OCI-LY3 (cell line): ENCODE data around the gene MAP2K4.

Source experiments
- H2AFZ ChIP-seq: fragments of 200-600, 300-600 bp; shearing (Covaris generic); 2 replicates; pipeline ENCODE4 v1.6.0; 2014; ENCODE audit warnings: antibody characterized with exemption, low read depth, low read length
- H3K27ac ChIP-seq: fragments of 200-600, 300-600 bp; sonication (generic); 2 replicates; pipeline ENCODE4 v1.5.1; 2014; ENCODE audit warnings: mild to moderate bottlenecking, low read length, moderate library complexity, mixed read lengths
- H3K27me3 ChIP-seq: fragments of 200-600, 300-600 bp; sonication (generic); 2 replicates; pipeline ENCODE4 v1.6.1; 2014; ENCODE audit warnings: low read depth, low read length, mixed read lengths
- H3K36me3 ChIP-seq: fragments of 200-600, 300-600 bp; sonication (generic); replicated peaks from 2 replicates; pipeline ENCODE3; 2014; ENCODE audit warnings: low read depth, low read length, mixed read lengths
- H3K4me1 ChIP-seq: fragments of 300-600, 200-600 bp; sonication (generic); 2 replicates; pipeline ENCODE4 v1.6.1; 2014; ENCODE audit warnings: low read length, mixed read lengths
- H3K4me2 ChIP-seq: fragments of 200-600, 300-600 bp; sonication (generic); 2 replicates; pipeline ENCODE4 v1.6.1; 2014; ENCODE audit warnings: low read length, mixed read lengths
- H3K4me3 ChIP-seq: fragments of 300-600, 200-600 bp; sonication (generic); 2 replicates; pipeline ENCODE4 v1.5.1; 2014; ENCODE audit warnings: antibody characterized with exemption, mild to moderate bottlenecking, low read length, moderate library complexity
- H3K79me2 ChIP-seq: fragments of 300-600, 200-600 bp; shearing (Covaris generic); 2 replicates; pipeline ENCODE4 v1.6.1; 2014; ENCODE audit warnings: mild to moderate bottlenecking, low read length, mixed read lengths
- H3K9ac ChIP-seq: fragments of 300-600, 200-600 bp; shearing (Covaris generic); 2 replicates; pipeline ENCODE4 v1.6.0; 2014; ENCODE audit warnings: mild to moderate bottlenecking, low read length, moderate library complexity
- H3K9me3 ChIP-seq: fragments of 200-600, 300-600 bp; shearing (Covaris generic); 2 replicates; pipeline ENCODE4 v1.6.1; 2014; ENCODE audit warnings: low read length, mixed read lengths; ENCODE audit not compliant: insufficient read depth
- H4K20me1 ChIP-seq: fragments of 200-600, 300-600 bp; sonication (generic); 2 replicates; pipeline ENCODE4 v1.6.1; 2016; ENCODE audit warnings: low read length, mixed read lengths; ENCODE audit not compliant: insufficient read depth
- EZH2phosphoT487 ChIP-seq: fragments of 200-600 bp; shearing (Covaris generic); IDR thresholded peaks from 2 replicates; pipeline ENCODE4 v1.6.1; 2018; ENCODE audit warnings: antibody characterized with exemption, mixed run types, low read depth
- TF ChIP-seq, protein P1 (sequence below): fragments of 200-600, 300-600 bp; sonication (generic); IDR thresholded peaks from 2 replicates; pipeline ENCODE4 v1.5.1; 2014; ENCODE audit warnings: antibody characterized with exemption, low read length, low read depth

Gene MAP2K4

DNA sequence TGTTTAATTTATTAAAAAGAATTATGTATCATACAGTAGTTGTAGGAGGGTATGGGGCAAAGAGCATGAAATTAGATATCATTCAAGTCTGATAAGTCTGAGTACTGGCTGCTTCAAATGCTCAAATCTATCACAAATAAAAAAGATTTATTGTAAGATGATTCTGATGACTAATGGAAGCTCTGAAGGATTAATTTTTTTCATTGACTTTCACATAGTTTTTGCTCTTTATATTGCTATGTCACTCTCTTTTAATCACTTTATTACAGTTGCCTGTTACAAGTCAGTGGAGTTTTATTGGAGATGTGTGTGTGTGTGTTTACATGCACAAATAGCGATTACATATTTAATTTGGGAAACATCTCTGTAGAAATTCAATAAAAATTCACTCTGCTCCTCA, 15.0 kb downstream of the MAP2K4 start:
- no peaks in the 10 kb centered on the region for H3K4me1 ChIP-seq
- no peak overlapping the region for H3K4me2 ChIP-seq
- no peak overlapping the region for H3K27ac ChIP-seq
- H3K36me3 ChIP-seq: peaks cover 3% of the 10 kb centered on the region
- peaks cover 19% of the 10 kb centered on the region for H4K20me1 ChIP-seq
- H3K27me3 ChIP-seq: no peaks in the 10 kb centered on the region
- H3K9me3 ChIP-seq: no peaks in the 10 kb centered on the region
- TF ChIP-seq, protein P1, sequence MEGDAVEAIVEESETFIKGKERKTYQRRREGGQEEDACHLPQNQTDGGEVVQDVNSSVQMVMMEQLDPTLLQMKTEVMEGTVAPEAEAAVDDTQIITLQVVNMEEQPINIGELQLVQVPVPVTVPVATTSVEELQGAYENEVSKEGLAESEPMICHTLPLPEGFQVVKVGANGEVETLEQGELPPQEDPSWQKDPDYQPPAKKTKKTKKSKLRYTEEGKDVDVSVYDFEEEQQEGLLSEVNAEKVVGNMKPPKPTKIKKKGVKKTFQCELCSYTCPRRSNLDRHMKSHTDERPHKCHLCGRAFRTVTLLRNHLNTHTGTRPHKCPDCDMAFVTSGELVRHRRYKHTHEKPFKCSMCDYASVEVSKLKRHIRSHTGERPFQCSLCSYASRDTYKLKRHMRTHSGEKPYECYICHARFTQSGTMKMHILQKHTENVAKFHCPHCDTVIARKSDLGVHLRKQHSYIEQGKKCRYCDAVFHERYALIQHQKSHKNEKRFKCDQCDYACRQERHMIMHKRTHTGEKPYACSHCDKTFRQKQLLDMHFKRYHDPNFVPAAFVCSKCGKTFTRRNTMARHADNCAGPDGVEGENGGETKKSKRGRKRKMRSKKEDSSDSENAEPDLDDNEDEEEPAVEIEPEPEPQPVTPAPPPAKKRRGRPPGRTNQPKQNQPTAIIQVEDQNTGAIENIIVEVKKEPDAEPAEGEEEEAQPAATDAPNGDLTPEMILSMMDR: no peak
- TF ChIP-seq EZH2phosphoT487: no peak
- H3K4me3 ChIP-seq: no peak overlapping the region
- no peak overlapping the region for H3K9ac ChIP-seq
- peaks cover 33% of the 10 kb centered on the region for H3K79me2 ChIP-seq
- H2AFZ ChIP-seq: no peak overlapping the region

DNA sequence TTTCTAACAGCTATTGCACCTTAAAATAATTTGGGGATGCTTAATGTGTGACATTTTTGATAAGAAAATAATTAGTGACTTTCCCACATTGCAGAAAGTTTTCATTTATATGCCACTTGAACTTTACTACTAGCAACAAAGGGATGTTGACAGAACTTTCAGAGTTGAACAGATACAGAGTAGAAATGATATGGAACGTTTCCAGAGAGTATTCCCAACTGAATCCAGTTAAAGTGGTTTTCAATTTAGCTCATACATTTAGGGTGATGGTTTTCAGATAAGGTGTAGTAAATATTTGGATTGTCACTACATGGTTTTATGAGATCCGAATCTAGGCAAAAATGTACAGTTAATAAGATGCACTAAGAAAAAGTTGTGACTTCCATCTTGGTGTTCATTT, 17.3 kb downstream of the MAP2K4 start:
- Histone ChIP-seq H3K9ac (no peak overlapping the region), H3K79me2 (peaks cover 22% of the 10 kb centered on the region; the same call in 1 of the 2 replicates), H3K4me2 (no peak overlapping the region), H4K20me1 (peaks cover 10% of the 10 kb centered on the region), H3K4me1 (no peaks in the 10 kb centered on the region), H3K9me3 (no peaks in the 10 kb centered on the region), H3K36me3 (peaks cover 3% of the 10 kb centered on the region), H3K4me3 (no peak overlapping the region), H3K27ac (no peak overlapping the region), H3K27me3 (no peaks in the 10 kb centered on the region), H2AFZ (no peak overlapping the region)
- TF ChIP-seq EZH2phosphoT487: no peak
- TF ChIP-seq, protein P1: no peak

DNA sequence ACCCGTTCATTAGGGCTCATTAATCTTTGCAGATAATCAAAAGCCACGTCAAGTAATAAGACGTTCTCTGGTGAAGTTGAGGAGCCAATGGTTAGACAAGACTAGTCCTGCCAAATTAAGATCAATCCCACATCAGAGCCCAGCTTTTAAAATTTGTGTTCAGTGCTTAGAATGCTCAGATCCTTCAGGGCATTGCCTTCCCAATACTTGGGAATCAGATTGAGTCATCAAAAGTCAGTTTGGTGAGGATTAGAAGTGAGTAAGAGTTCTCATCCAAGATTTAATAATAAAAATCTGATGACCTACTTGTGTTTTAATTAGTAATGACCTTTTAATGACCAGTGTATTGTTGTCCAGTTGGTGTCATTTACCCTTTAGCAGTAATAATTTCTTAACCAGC, 19.8 kb downstream of the MAP2K4 start:
- H3K27ac ChIP-seq: no peak overlapping the region
- no peak overlapping the region for H3K4me3 ChIP-seq
- TF ChIP-seq, protein P1: no peak
- TF ChIP-seq EZH2phosphoT487: no peak
- no peak overlapping the region for H3K4me2 ChIP-seq
- peaks cover 35% of the 10 kb centered on the region for H3K79me2 ChIP-seq
- no peak overlapping the region for H3K9ac ChIP-seq
- no peaks in the 10 kb centered on the region for H3K36me3 ChIP-seq
- peaks cover 19% of the 10 kb centered on the region for H4K20me1 ChIP-seq
- H3K9me3 ChIP-seq: no peaks in the 10 kb centered on the region
- H3K27me3 ChIP-seq: no peaks in the 10 kb centered on the region
- H2AFZ ChIP-seq: no peak overlapping the region
- H3K4me1 ChIP-seq: no peaks in the 10 kb centered on the region

DNA sequence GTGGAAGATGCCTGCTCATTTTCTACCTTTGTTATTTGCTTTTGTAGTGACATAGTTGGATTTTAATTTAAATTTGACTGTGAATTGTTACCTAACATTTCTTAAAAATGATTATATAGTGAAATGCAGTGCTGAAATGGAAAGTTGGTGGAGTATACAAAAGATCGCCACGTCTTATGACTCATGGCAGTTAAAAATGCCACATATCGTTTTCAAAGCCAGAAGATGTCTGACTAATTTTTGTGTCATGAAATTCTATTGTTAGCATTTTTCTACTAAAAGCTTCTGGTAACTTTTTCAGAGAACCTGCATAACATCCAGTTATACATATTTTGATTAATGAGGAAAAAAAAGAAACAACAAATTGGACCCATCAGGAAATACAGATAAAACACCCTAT, 20.6 kb downstream of the MAP2K4 start:
- Histone ChIP-seq H3K36me3 (no peaks in the 10 kb centered on the region), H3K27ac (no peak overlapping the region), H2AFZ (no peak overlapping the region), H3K4me2 (no peak overlapping the region), H3K9me3 (no peaks in the 10 kb centered on the region), H3K27me3 (no peaks in the 10 kb centered on the region), H3K4me1 (no peaks in the 10 kb centered on the region), H3K9ac (no peak overlapping the region), H4K20me1 (peaks cover 27% of the 10 kb centered on the region), H3K4me3 (no peak overlapping the region), H3K79me2 (peaks cover 42% of the 10 kb centered on the region)
- TF ChIP-seq EZH2phosphoT487: no peak
- TF ChIP-seq, protein P1: no peak
